GM18505 (cell line): ENCODE data around the gene PSD4.
A peak's percentile ranks its signal among the peaks of the same experiment; 100 is the strongest.

Experiments used
- ATAC-seq: cut with Tn5 transposase; IDR thresholded peaks from one replicate; pipeline ENCODE4 v1.9.1; 2021; ENCODE audit not compliant: unreplicated experiment
- POLR2A ChIP-seq: IDR thresholded peaks from 4 replicates; pipeline ENCODE4 v1.6.1; 2011; ENCODE audit warnings: borderline replicate concordance; ENCODE audit not compliant: insufficient read depth, insufficient read length; ENCODE audit errors: extremely low read depth

Gene PSD4

GRCh38 chr2:113167115-113167932 lies 6.4 kb upstream of the PSD4 start:
- no peak for TF ChIP-seq POLR2A

GRCh38 chr2:113167962-113168340 lies 5.8 kb upstream of the PSD4 start:
- TF ChIP-seq POLR2A: no peak

More at GRCh38 chr2:113167115-113167932, 6.4 kb upstream of the PSD4 start:
- ATAC-seq: no peak

GRCh38 chr2:113169002-113169530 lies 4.7 kb upstream of the PSD4 start:
- TF ChIP-seq POLR2A: no peak
- no peak for ATAC-seq

More at GRCh38 chr2:113167962-113168340, 5.8 kb upstream of the PSD4 start:
- no peak for ATAC-seq

GRCh38 chr2:113169586-113169985 lies 4.2 kb upstream of the PSD4 start:
- no peak for ATAC-seq
- no peak for TF ChIP-seq POLR2A

GRCh38 chr2:113171334-113172075 lies 2.3 kb upstream of the PSD4 start:
- ATAC-seq: no peak
- no peak for TF ChIP-seq POLR2A

- TF ChIP-seq POLR2A: no peak
- ATAC-seq: no peak
These were observed 840 bp upstream of the PSD4 start for GRCh38 chr2:113172721-113173541.

GRCh38 chr2:113174376-113174750 lies 592 bp downstream of the PSD4 start:
- no peak for ATAC-seq
- TF ChIP-seq POLR2A: no peak

- TF ChIP-seq POLR2A: peak; percentile 94
- peak; percentile 59 for ATAC-seq
These were observed 1.4 kb downstream of the PSD4 start for GRCh38 chr2:113175042-113175628.

- no peak for ATAC-seq
- TF ChIP-seq POLR2A: no peak
These were observed 2.2 kb downstream of the PSD4 start for GRCh38 chr2:113175736-113176695.

GRCh38 chr2:113176696-113177355 lies 3.1 kb downstream of the PSD4 start:
- no peak for ATAC-seq
- TF ChIP-seq POLR2A: no peak

GRCh38 chr2:113178069-113178746 lies 4.4 kb downstream of the PSD4 start:
- TF ChIP-seq POLR2A: no peak

More at GRCh38 chr2:113178069-113178746, 4.4 kb downstream of the PSD4 start:
- no peak for ATAC-seq
